Measurements from ENCODE around the gene ERN1.

ERN1 gene

DNA sequence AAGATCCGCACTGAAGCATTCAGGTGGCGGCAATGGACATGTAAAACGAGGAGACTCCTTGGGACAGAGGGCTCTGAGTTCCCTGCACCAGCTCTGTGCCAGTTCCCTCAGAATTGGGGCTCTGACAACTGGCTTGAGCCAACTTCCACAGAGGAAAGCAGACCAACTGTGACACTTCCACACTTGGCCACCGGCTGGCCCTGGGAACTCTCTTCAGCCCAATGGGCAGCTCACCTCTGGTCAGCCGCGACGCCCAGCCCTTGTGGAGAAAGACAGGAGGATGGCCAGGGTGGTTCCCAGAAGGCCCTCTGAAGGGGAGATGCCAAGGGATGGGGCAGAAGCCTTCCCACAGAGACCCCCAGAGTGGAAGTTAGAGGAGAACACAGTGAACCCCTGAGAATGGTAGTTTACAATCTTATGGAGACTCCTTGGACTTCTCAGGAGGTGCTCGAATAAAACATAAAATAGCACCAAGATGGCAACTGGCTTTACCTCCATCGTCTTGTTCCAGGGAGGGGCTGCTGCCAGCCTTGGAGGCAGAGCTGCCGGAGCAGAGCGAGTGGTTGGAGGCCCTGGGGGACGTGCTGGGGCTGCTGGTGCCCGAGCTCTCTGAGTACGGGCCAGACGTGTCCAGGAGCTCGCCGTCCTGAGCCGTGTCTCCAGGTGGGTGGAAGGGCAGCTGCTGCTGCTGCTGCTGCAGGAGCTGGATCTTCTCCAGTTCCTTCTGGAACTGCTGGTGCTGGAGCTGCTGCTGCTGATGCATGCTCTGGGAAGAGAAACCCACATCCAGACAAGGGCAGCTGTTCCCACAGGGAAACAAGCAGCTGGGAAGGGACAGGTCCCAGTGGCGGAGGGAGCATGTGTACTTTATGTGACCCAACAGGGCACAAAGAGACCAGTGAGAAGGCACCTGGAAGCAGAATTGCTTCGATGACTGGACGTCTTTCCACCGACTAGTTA lies 74.5 kb downstream of the ERN1 start:
- no peak overlapping the region for H3K27ac ChIP-seq (ENCODE audit: low read length)
- no peak for ATAC-seq (ENCODE audit: insufficient read depth, low read depth)
- no peak for DNase-seq
- no peaks in the 10 kb centered on the region for H3K79me2 ChIP-seq (ENCODE audit: insufficient read depth, low read length)
- no peak overlapping the region for H3K4me2 ChIP-seq (ENCODE audit: insufficient read depth, low read length)
- no peak overlapping the region for H3K9ac ChIP-seq (ENCODE audit: low read depth, low read length)
- TF ChIP-seq, protein P1, sequence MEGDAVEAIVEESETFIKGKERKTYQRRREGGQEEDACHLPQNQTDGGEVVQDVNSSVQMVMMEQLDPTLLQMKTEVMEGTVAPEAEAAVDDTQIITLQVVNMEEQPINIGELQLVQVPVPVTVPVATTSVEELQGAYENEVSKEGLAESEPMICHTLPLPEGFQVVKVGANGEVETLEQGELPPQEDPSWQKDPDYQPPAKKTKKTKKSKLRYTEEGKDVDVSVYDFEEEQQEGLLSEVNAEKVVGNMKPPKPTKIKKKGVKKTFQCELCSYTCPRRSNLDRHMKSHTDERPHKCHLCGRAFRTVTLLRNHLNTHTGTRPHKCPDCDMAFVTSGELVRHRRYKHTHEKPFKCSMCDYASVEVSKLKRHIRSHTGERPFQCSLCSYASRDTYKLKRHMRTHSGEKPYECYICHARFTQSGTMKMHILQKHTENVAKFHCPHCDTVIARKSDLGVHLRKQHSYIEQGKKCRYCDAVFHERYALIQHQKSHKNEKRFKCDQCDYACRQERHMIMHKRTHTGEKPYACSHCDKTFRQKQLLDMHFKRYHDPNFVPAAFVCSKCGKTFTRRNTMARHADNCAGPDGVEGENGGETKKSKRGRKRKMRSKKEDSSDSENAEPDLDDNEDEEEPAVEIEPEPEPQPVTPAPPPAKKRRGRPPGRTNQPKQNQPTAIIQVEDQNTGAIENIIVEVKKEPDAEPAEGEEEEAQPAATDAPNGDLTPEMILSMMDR (IDR thresholded peaks at IDR 0.05; ENCODE audit: borderline replicate concordance, extremely low read depth, low read length, poor library complexity, severe bottlenecking), result no peak
- no peak for TF ChIP-seq EZH2 (IDR thresholded peaks at IDR 0.05; ENCODE audit: borderline replicate concordance, low read depth, low read length, severe bottlenecking)
- H3K36me3 ChIP-seq (ENCODE audit: insufficient read depth, low read length), result peaks cover 29% of the 10 kb centered on the region
- no peaks in the 10 kb centered on the region for H3K27me3 ChIP-seq (ENCODE audit: insufficient read depth, low read length, poor library complexity)
- no peak overlapping the region for H3K4me3 ChIP-seq (ENCODE audit: low read depth in 1 of 2, low read length in 2 of 2)
- peaks cover 17% of the 10 kb centered on the region for H3K4me1 ChIP-seq (ENCODE audit: insufficient read depth, low read length)
- H2AFZ ChIP-seq (ENCODE audit: low read depth, low read length), result no peak overlapping the region
- H4K20me1 ChIP-seq (ENCODE audit: insufficient read depth, low read length), result no peaks in the 10 kb centered on the region
- no peaks in the 10 kb centered on the region for H3K9me3 ChIP-seq (ENCODE audit: insufficient read depth, low read length, severe bottlenecking)

DNA sequence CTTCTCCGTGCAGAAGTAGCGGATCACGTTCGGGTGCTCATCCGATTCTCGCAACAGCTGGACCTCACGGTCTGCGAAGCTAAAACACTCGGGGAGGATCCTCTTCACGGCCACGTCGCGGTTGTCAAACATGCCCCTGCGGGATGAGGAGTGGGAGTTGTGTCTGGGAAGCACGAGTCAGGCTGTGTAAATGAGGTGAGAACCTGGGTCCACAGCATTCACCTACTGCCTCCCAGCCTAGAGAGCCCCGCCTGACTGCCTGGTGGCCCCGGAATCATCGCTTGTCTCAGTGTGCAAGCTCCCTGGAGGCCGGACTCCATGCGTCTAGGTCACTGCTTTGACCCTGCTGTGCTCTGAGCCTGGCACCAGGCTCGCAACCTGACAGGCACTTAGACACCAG lies 75.6 kb downstream of the ERN1 start:
- Histone ChIP-seq H2AFZ (ENCODE audit: low read depth, low read length) (no peak overlapping the region), H3K36me3 (ENCODE audit: insufficient read depth, low read length) (peaks cover 34% of the 10 kb centered on the region), H3K27ac (ENCODE audit: low read length) (no peak overlapping the region), H3K4me2 (ENCODE audit: insufficient read depth, low read length) (no peak overlapping the region), H3K9me3 (ENCODE audit: insufficient read depth, low read length, severe bottlenecking) (no peaks in the 10 kb centered on the region), H3K79me2 (ENCODE audit: insufficient read depth, low read length) (no peaks in the 10 kb centered on the region), H3K9ac (ENCODE audit: low read depth, low read length) (no peak overlapping the region), H3K4me1 (ENCODE audit: insufficient read depth, low read length) (peaks cover 20% of the 10 kb centered on the region), H4K20me1 (ENCODE audit: insufficient read depth, low read length) (no peaks in the 10 kb centered on the region), H3K27me3 (ENCODE audit: insufficient read depth, low read length, poor library complexity) (no peaks in the 10 kb centered on the region), H3K4me3 (ENCODE audit: low read depth in 1 of 2, low read length in 2 of 2) (no peak overlapping the region)
- DNase-seq (no peak), ATAC-seq (ENCODE audit: insufficient read depth, low read depth) (no peak)
- no peak for TF ChIP-seq EZH2 (IDR thresholded peaks at IDR 0.05; ENCODE audit: borderline replicate concordance, low read depth, low read length, severe bottlenecking)
- TF ChIP-seq, protein P1 (IDR thresholded peaks at IDR 0.05; ENCODE audit: borderline replicate concordance, extremely low read depth, low read length, poor library complexity, severe bottlenecking), result no peak

DNA sequence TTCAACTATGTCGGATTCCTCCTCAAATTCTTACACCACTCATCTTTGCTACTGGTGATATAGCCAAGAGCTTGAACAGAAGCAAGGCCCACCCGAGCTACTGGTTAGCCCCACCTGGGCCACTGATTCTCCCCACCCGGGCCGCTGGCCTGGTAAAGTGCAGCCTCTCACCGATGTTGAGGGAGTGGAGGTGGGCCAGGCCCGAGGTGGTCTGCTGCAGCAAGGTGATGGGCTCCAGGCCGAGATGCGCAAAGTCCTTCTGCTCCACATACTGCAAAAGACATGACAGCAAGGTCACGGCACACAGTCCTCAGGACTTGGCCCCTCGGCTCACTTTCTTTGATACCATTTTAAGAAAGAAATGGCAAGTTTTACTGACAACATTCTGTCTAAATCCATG lies 76.8 kb downstream of the ERN1 start:
- H3K9me3 ChIP-seq (ENCODE audit: insufficient read depth, low read length, severe bottlenecking), result no peaks in the 10 kb centered on the region
- no peaks in the 10 kb centered on the region for H4K20me1 ChIP-seq (ENCODE audit: insufficient read depth, low read length)
- H3K27ac ChIP-seq (ENCODE audit: low read length), result no peak overlapping the region
- no peak overlapping the region for H3K4me2 ChIP-seq (ENCODE audit: insufficient read depth, low read length)
- no peaks in the 10 kb centered on the region for H3K27me3 ChIP-seq (ENCODE audit: insufficient read depth, low read length, poor library complexity)
- H3K4me1 ChIP-seq (ENCODE audit: insufficient read depth, low read length), result peaks cover 20% of the 10 kb centered on the region
- no peak for ATAC-seq (ENCODE audit: insufficient read depth, low read depth)
- no peaks in the 10 kb centered on the region for H3K79me2 ChIP-seq (ENCODE audit: insufficient read depth, low read length)
- no peak overlapping the region for H3K4me3 ChIP-seq (ENCODE audit: low read depth in 1 of 2, low read length in 2 of 2)
- no peak overlapping the region for H2AFZ ChIP-seq (ENCODE audit: low read depth, low read length)
- peaks cover 38% of the 10 kb centered on the region for H3K36me3 ChIP-seq (ENCODE audit: insufficient read depth, low read length)
- TF ChIP-seq, protein P1 (IDR thresholded peaks at IDR 0.05; ENCODE audit: borderline replicate concordance, extremely low read depth, low read length, poor library complexity, severe bottlenecking), result no peak
- DNase-seq, result no peak
- no peak overlapping the region for H3K9ac ChIP-seq (ENCODE audit: low read depth, low read length)

All from DND-41 (cell line).